ENCODE results near the gene KANSL3. TPM values are rescaled to one million over a fixed set of nuclear protein-coding genes. Genes with fewer than 3 reads are reported as not detected.
A peak's percentile ranks its signal among the peaks of the same experiment; 100 is the strongest.

Gene KANSL3
- total and polyA plus RNA-seq, 9 donors = 28.0 to 55.7 (median 47.0) TPM

- H3K9me3 ChIP-seq = no peaks in the 10 kb centered on the region
- intact Hi-C loops (cut with DNase I) = loop anchor here in 1 of 4 donors (5.0 to 10.0 kb wide), 2 partner anchors 144 to 413 kb away; no protein-coding TSS in a partner anchor
- H3K27ac ChIP-seq = no peak overlapping the region
- no peaks in the 10 kb centered on the region for H3K36me3 ChIP-seq
- TF ChIP-seq POLR2A (IDR thresholded peaks at IDR 0.05) (no peak), EP300 (IDR thresholded peaks at IDR 0.05) (no peak)
- TF ChIP-seq, protein P1, sequence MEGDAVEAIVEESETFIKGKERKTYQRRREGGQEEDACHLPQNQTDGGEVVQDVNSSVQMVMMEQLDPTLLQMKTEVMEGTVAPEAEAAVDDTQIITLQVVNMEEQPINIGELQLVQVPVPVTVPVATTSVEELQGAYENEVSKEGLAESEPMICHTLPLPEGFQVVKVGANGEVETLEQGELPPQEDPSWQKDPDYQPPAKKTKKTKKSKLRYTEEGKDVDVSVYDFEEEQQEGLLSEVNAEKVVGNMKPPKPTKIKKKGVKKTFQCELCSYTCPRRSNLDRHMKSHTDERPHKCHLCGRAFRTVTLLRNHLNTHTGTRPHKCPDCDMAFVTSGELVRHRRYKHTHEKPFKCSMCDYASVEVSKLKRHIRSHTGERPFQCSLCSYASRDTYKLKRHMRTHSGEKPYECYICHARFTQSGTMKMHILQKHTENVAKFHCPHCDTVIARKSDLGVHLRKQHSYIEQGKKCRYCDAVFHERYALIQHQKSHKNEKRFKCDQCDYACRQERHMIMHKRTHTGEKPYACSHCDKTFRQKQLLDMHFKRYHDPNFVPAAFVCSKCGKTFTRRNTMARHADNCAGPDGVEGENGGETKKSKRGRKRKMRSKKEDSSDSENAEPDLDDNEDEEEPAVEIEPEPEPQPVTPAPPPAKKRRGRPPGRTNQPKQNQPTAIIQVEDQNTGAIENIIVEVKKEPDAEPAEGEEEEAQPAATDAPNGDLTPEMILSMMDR (IDR thresholded peaks at IDR 0.05) = no peak
- H3K4me1 ChIP-seq (ENCODE audit: insufficient read depth) = peaks cover 4% of the 10 kb centered on the region
- no peaks in the 10 kb centered on the region for H3K27me3 ChIP-seq
- no peak for DNase-seq
- H3K4me3 ChIP-seq = no peak overlapping the region
- 93 to 96% (median 95%) methylated on average over 23 to 25 of the region's 25 CpGs for WGBS, 3 donors
Observed at GRCh38 chr2:96551605-96552314, 86.4 kb downstream of the KANSL3 start.

GRCh38 chr2:96550787-96551604, 87.1 kb downstream of the KANSL3 start:
- Histone ChIP-seq H3K9me3 (no peaks in the 10 kb centered on the region), H3K36me3 (no peaks in the 10 kb centered on the region), H3K27ac (no peak overlapping the region), H3K4me1 (ENCODE audit: insufficient read depth) (peaks cover 4% of the 10 kb centered on the region), H3K27me3 (no peaks in the 10 kb centered on the region), H3K4me3 (no peak overlapping the region)
- WGBS, 3 donors = 94 to 98% (median 95%) methylated on average over 7 to 14 of the region's 14 CpGs
- intact Hi-C loops (cut with DNase I) = loop anchor here in 1 of 4 donors (5.0 to 10.0 kb wide), 2 partner anchors 144 to 414 kb away; no protein-coding TSS in a partner anchor
- DNase-seq = peak in 1 of 5 donors; percentile 20
- no peak for TF ChIP-seq EP300 (IDR thresholded peaks at IDR 0.05)
- no peak for TF ChIP-seq POLR2A (IDR thresholded peaks at IDR 0.05)
- TF ChIP-seq, protein P1 (IDR thresholded peaks at IDR 0.05) = no peak

DNA sequence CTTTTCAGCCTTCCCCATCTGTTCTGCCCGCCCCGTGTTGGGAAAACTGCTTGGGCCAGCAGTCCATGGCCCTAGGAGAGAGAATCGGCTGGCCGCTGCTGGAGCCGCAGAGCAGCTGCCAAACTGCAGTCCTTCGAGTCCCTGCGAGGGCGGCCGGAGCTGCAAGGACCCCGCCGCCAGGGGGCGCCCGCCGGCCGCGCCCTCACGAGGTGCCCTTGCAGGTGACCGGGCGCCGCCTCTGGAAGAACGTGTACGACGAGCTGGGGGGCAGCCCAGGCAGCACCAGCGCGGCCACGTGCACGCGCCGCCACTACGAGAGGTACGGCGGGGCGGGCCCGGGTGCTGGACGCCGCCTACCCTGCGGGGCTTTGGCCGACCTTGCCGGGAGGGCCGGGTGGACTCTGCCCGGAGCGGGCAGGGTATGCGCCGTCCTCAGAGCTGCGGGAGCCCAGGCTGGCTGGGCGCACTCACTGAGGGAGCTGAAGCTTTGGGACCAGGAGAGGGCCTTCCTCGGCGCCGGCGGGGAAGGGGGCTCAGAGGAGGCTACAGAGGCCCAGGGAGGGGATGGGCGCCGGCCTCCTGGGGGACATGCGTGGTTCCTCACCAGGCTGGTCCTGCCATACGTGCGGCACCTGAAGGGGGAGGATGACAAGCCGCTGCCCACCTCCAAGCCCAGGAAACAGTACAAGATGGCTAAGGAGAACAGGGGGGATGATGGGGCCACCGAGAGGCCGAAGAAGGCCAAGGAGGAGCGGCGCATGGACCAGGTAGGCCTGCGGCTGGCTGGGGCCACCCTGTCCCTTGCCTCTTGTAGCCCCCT, 87.9 kb downstream of the KANSL3 start:
- TF ChIP-seq, protein P1 (IDR thresholded peaks at IDR 0.05) = no peak
- TF ChIP-seq POLR2A (IDR thresholded peaks at IDR 0.05) = no peak
- no peak for TF ChIP-seq EP300 (IDR thresholded peaks at IDR 0.05)
- 76 to 84% (median 77%) methylated on average over 51 to 61 of the region's 61 CpGs for WGBS, 3 donors
- Histone ChIP-seq H3K27me3 (no peaks in the 10 kb centered on the region), H3K27ac (no peak overlapping the region), H3K4me3 (no peak overlapping the region), H3K36me3 (no peaks in the 10 kb centered on the region), H3K9me3 (no peaks in the 10 kb centered on the region), H3K4me1 (ENCODE audit: insufficient read depth) (peaks cover 4% of the 10 kb centered on the region)
- DNase-seq = peak in 1 of 5 donors; percentile 17
- intact Hi-C loops (cut with DNase I) = loop anchor here in 2 of 4 donors (5.0 to 10.0 kb wide), 3 partner anchors 143 to 415 kb away; partner anchors contain the start of gene CNNM4 (in 1 of the 2)

- peaks cover 3% of the 10 kb centered on the region for H3K4me1 ChIP-seq (ENCODE audit: insufficient read depth)
- peak in 1 of 5 donors; percentile 22 for DNase-seq
- no peak overlapping the region for H3K4me3 ChIP-seq
- H3K36me3 ChIP-seq = no peaks in the 10 kb centered on the region
- no peaks in the 10 kb centered on the region for H3K9me3 ChIP-seq
- no peaks in the 10 kb centered on the region for H3K27me3 ChIP-seq
- WGBS, 3 donors = 78 to 88% (median 82%) methylated on average over 4 of the region's 4 CpGs
- H3K27ac ChIP-seq = no peak overlapping the region
- intact Hi-C loops (cut with DNase I) = loop anchor here in 1 of 4 donors (10.0 kb wide), 1 partner anchor 215 kb away; the partner anchor contains the start of gene CNNM4
- TF ChIP-seq, protein P1 (IDR thresholded peaks at IDR 0.05) = no peak
- TF ChIP-seq EP300 (IDR thresholded peaks at IDR 0.05) (no peak), POLR2A (IDR thresholded peaks at IDR 0.05) (no peak)
Observed at GRCh38 chr2:96549466-96549785, 88.7 kb downstream of the KANSL3 start.
